ENCODE data around the gene MYH7B. TPM values are rescaled to one million over a fixed set of nuclear protein-coding genes. Genes with fewer than 3 reads are reported as not detected.

MYH7B gene
- total RNA-seq, 2 experiments from 2014 or later = 0.70 to 0.79 TPM

- CTCF ChIA-PET (ENCODE audit: unreplicated experiment) = no interaction called here
- BruUV-seq (replicated peaks) = no TSS peak
Observed at GRCh38 chr20:34983089-34983820, 27.6 kb downstream of the MYH7B start.

GRCh38 chr20:34983995-34984735 is 28.5 kb downstream of the MYH7B start:
- ChIA-PET CTCF (ENCODE audit: unreplicated experiment) (no interaction called here), POLR2A (no interaction called here)
- TF ChIP-seq CTCF (conservative IDR thresholded peaks at IDR 0.05; ENCODE audit: low read length) (no peak), EZH2phosphoT487 (IDR thresholded peaks at IDR 0.05; ENCODE audit: borderline replicate concordance, low read depth, low read length) (no peak)
- Histone ChIP-seq H3K79me2 (ENCODE audit: insufficient read depth, low read depth, low read length) (no peaks in the 10 kb centered on the region), H2AFZ (ENCODE audit: low read length) (no peak overlapping the region), H3K4me1 (ENCODE audit: insufficient read depth, low read length, poor library complexity, severe bottlenecking) (no peaks in the 10 kb centered on the region), H3K27ac (ENCODE audit: low read depth, low read length, poor library complexity, severe bottlenecking) (no peak overlapping the region), H3K4me2 (ENCODE audit: low read length) (no peak overlapping the region), H4K20me1 (ENCODE audit: insufficient read depth, low read length) (no peaks in the 10 kb centered on the region), H3K9me3 (ENCODE audit: low read length) (no peaks in the 10 kb centered on the region), H3K36me3 (ENCODE audit: insufficient read depth, low read length) (no peaks in the 10 kb centered on the region), H3K9me2 (ENCODE audit: insufficient read depth, low read length) (no peaks in the 10 kb centered on the region), H3K4me3 (ENCODE audit: low read depth, low read length, poor library complexity, severe bottlenecking) (no peak overlapping the region)
- BruUV-seq (replicated peaks) = no TSS peak
- DNase-seq (ENCODE audit: low spot score) = no peak
- intact Hi-C loops (cut with micrococcal nuclease; ENCODE audit: unreplicated experiment) = no loop called here

More at GRCh38 chr20:34983089-34983820, 27.6 kb downstream of the MYH7B start:
- no peak overlapping the region for H3K27ac ChIP-seq (ENCODE audit: low read depth, low read length, poor library complexity, severe bottlenecking)
- POLR2A ChIA-PET = no interaction called here
- H3K4me3 ChIP-seq (ENCODE audit: low read depth, low read length, poor library complexity, severe bottlenecking) = no peak overlapping the region
- no peak for DNase-seq (ENCODE audit: low spot score)
- TF ChIP-seq CTCF (conservative IDR thresholded peaks at IDR 0.05; ENCODE audit: low read length) = no peak
- TF ChIP-seq EZH2phosphoT487 (IDR thresholded peaks at IDR 0.05; ENCODE audit: borderline replicate concordance, low read depth, low read length) = no peak
- no peak overlapping the region for H3K4me2 ChIP-seq (ENCODE audit: low read length)
- no peaks in the 10 kb centered on the region for H3K79me2 ChIP-seq (ENCODE audit: insufficient read depth, low read depth, low read length)
- no peaks in the 10 kb centered on the region for H3K9me2 ChIP-seq (ENCODE audit: insufficient read depth, low read length)
- no peaks in the 10 kb centered on the region for H3K9me3 ChIP-seq (ENCODE audit: low read length)
- H3K4me1 ChIP-seq (ENCODE audit: insufficient read depth, low read length, poor library complexity, severe bottlenecking) = no peaks in the 10 kb centered on the region
- no peaks in the 10 kb centered on the region for H4K20me1 ChIP-seq (ENCODE audit: insufficient read depth, low read length)
- H2AFZ ChIP-seq (ENCODE audit: low read length) = no peak overlapping the region
- intact Hi-C loops (cut with micrococcal nuclease; ENCODE audit: unreplicated experiment) = no loop called here
- H3K36me3 ChIP-seq (ENCODE audit: insufficient read depth, low read length) = no peaks in the 10 kb centered on the region

- no peaks in the 10 kb centered on the region for H3K79me2 ChIP-seq (ENCODE audit: insufficient read depth, low read depth, low read length)
- no peaks in the 10 kb centered on the region for H3K4me1 ChIP-seq (ENCODE audit: insufficient read depth, low read length, poor library complexity, severe bottlenecking)
- no peak overlapping the region for H3K27ac ChIP-seq (ENCODE audit: low read depth, low read length, poor library complexity, severe bottlenecking)
- POLR2A ChIA-PET = no interaction called here
- no peaks in the 10 kb centered on the region for H3K9me2 ChIP-seq (ENCODE audit: insufficient read depth, low read length)
- intact Hi-C loops (cut with micrococcal nuclease; ENCODE audit: unreplicated experiment) = no loop called here
- H2AFZ ChIP-seq (ENCODE audit: low read length) = no peak overlapping the region
- CTCF ChIA-PET (ENCODE audit: unreplicated experiment) = no interaction called here
- H3K4me3 ChIP-seq (ENCODE audit: low read depth, low read length, poor library complexity, severe bottlenecking) = no peak overlapping the region
- BruUV-seq (replicated peaks) = no TSS peak
- no peaks in the 10 kb centered on the region for H3K36me3 ChIP-seq (ENCODE audit: insufficient read depth, low read length)
- no peak overlapping the region for H3K4me2 ChIP-seq (ENCODE audit: low read length)
- DNase-seq (ENCODE audit: low spot score) = no peak
- H3K9me3 ChIP-seq (ENCODE audit: low read length) = no peaks in the 10 kb centered on the region
- no peak for TF ChIP-seq CTCF (conservative IDR thresholded peaks at IDR 0.05; ENCODE audit: low read length)
- no peak for TF ChIP-seq EZH2phosphoT487 (IDR thresholded peaks at IDR 0.05; ENCODE audit: borderline replicate concordance, low read depth, low read length)
- H4K20me1 ChIP-seq (ENCODE audit: insufficient read depth, low read length) = no peaks in the 10 kb centered on the region
Observed at GRCh38 chr20:34984756-34985261, 29.1 kb downstream of the MYH7B start.
